Measurements from ENCODE around the gene CNIH2.

- no peak for TF ChIP-seq CTCF (IDR thresholded peaks at IDR 0.05)
- no peak for TF ChIP-seq POLR2A (IDR thresholded peaks at IDR 0.05)
Observed at GRCh38 chr11:66316849-66317251, 38.9 kb downstream of the CNIH2 start, which contains the start of gene CD248.
